ENCODE data around the gene TSHZ1.
A peak's percentile ranks its signal among the peaks of the same experiment; 100 is the strongest.
"Not testable (repeated sequence)": the region's sequence is repeated elsewhere in the genome, so short reads cannot be mapped to it uniquely, and the experiment has no call there.

Gene TSHZ1

GRCh38 chr18:75317300-75317699 lies 106.7 kb downstream of the TSHZ1 start:
- DNase-seq: no peak

GRCh38 chr18:75317703-75318102 lies 107.1 kb downstream of the TSHZ1 start:
- no peak for DNase-seq

GRCh38 chr18:75319905-75320304 lies 109.3 kb downstream of the TSHZ1 start:
- no peak for DNase-seq

GRCh38 chr18:75320506-75320905 lies 109.9 kb downstream of the TSHZ1 start:
- DNase-seq: no peak

- no peak for DNase-seq
These were observed 110.8 kb downstream of the TSHZ1 start for GRCh38 chr18:75321431-75321830.

GRCh38 chr18:75322206-75322605 lies 111.6 kb downstream of the TSHZ1 start:
- DNase-seq: no peak

GRCh38 chr18:75323821-75324585 lies 113.4 kb downstream of the TSHZ1 start:
- peak; percentile 35 for DNase-seq

GRCh38 chr18:75324686-75325257 lies 114.2 kb downstream of the TSHZ1 start:
- no peak for DNase-seq

- DNase-seq: not testable (repeated sequence)
These were observed 119.2 kb downstream of the TSHZ1 start for GRCh38 chr18:75329753-75330152.

- no peak for DNase-seq
These were observed 119.7 kb downstream of the TSHZ1 start for GRCh38 chr18:75330308-75330707.

GRCh38 chr18:75334869-75335268 lies 124.3 kb downstream of the TSHZ1 start:
- no peak for DNase-seq

GRCh38 chr18:75335511-75335910 lies 124.9 kb downstream of the TSHZ1 start:
- no peak for DNase-seq

- no peak for DNase-seq
These were observed 126.2 kb downstream of the TSHZ1 start for GRCh38 chr18:75336767-75337166.

GRCh38 chr18:75337348-75337747 lies 126.8 kb downstream of the TSHZ1 start:
- no peak for DNase-seq

- no peak for DNase-seq
These were observed 128.0 kb downstream of the TSHZ1 start for GRCh38 chr18:75338631-75339030.

Measured in femur (tissue), 1 donor.